Cardiac muscle cell (in vitro differentiated cells and primary cell): ENCODE data around the gene CDCA5. TPM values are rescaled to one million over a fixed set of nuclear protein-coding genes. Genes with fewer than 3 reads are reported as not detected.
A peak's percentile ranks its signal among the peaks of the same experiment; 100 is the strongest.

Source experiments
- DNase-seq, 2 donors: peaks; one replicate each; pipeline versions ENCODE4 v3.0.0 to v3.0.0-alpha.2; 2010 to 2017; ENCODE audit warnings: low read depth in 1 of 2, low spot score in 1 of 2
- H3K27ac ChIP-seq: fragments of 200-600 bp; sonication (generic); 2 replicates; pipeline ENCODE4 v1.5.1; 2016
- H3K27me3 ChIP-seq: fragments of 200-600 bp; sonication (generic); 2 replicates; pipeline ENCODE4 v1.6.0; 2016; ENCODE audit warnings: control low read depth
- H3K36me3 ChIP-seq: fragments of 200-600 bp; sonication (generic); 2 replicates; pipeline ENCODE4 v1.5.1; 2016; ENCODE audit warnings: control low read depth
- H3K4me1 ChIP-seq: fragments of 200-600 bp; sonication (generic); 2 replicates; pipeline ENCODE4 v1.8.1; 2017; ENCODE audit warnings: low read depth, mild to moderate bottlenecking, mixed run types
- H3K4me3 ChIP-seq: fragments of 200-600 bp; sonication (generic); 2 replicates; pipeline ENCODE4 v1.5.1; 2016; ENCODE audit warnings: mild to moderate bottlenecking
- H3K9me3 ChIP-seq: fragments of 200-600 bp; sonication (generic); 2 replicates; pipeline ENCODE4 v1.5.1; 2017; ENCODE audit warnings: low read depth, mild to moderate bottlenecking, control low read depth
- polyA plus RNA-seq: library from polyadenylated mRNA; unstranded; fragments of >200 nt; fragmentation: Nextera tagmentation; extraction: Ambion mirVana; gene quantifications from 2 replicates; pipeline ENCODE4 v1.2.1, GENCODE V29; 2016
- total RNA-seq: library from RNA; depleted of rRNA; stranded (reverse); fragments of >200 nt; gene quantifications from 2 replicates; pipeline ENCODE4 v1.2.3, GENCODE V29; 2016
- TF ChIP-seq, protein P1 (sequence below): IDR thresholded peaks from 2 replicates; pipeline ENCODE4 v1.5.1; 2012; ENCODE audit warnings: low read depth, mild to moderate bottlenecking, low read length

The CDCA5 gene
- total and polyA plus RNA-seq, 2 experiments from 2014 or later, result 14.2 to 18.1 TPM

GRCh38 chr11:65040847-65041622 lies 42.8 kb downstream of the CDCA5 start, which contains the start of gene SAC3D1:
SAC3D1 (plus strand) TSS chr11:65041210; CDS start chr11:65041293, 83 bp downstream.
- TF ChIP-seq, protein P1, sequence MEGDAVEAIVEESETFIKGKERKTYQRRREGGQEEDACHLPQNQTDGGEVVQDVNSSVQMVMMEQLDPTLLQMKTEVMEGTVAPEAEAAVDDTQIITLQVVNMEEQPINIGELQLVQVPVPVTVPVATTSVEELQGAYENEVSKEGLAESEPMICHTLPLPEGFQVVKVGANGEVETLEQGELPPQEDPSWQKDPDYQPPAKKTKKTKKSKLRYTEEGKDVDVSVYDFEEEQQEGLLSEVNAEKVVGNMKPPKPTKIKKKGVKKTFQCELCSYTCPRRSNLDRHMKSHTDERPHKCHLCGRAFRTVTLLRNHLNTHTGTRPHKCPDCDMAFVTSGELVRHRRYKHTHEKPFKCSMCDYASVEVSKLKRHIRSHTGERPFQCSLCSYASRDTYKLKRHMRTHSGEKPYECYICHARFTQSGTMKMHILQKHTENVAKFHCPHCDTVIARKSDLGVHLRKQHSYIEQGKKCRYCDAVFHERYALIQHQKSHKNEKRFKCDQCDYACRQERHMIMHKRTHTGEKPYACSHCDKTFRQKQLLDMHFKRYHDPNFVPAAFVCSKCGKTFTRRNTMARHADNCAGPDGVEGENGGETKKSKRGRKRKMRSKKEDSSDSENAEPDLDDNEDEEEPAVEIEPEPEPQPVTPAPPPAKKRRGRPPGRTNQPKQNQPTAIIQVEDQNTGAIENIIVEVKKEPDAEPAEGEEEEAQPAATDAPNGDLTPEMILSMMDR, result no peak
- DNase-seq, result peak; percentile 95 to 96
- Histone ChIP-seq H3K9me3 (no peaks in the 10 kb centered on the region), H3K36me3 (peaks cover 12% of the 10 kb centered on the region), H3K27ac (peak within 1 kb of the TSS; percentile 80), H3K27me3 (no peaks in the 10 kb centered on the region), H3K4me1 (peaks cover 4% of the 10 kb centered on the region), H3K4me3 (peak within 1 kb of the TSS; percentile 58)

- Histone ChIP-seq H3K36me3 (peaks cover 14% of the 10 kb centered on the region), H3K4me1 (peaks cover 4% of the 10 kb centered on the region), H3K4me3 (peak overlapping the region; percentile 58), H3K27ac (peak overlapping the region; percentile 80), H3K27me3 (no peaks in the 10 kb centered on the region), H3K9me3 (no peaks in the 10 kb centered on the region)
- TF ChIP-seq, protein P1, result no peak
- no peak for DNase-seq
Observed at GRCh38 chr11:65040520-65040846, 43.4 kb downstream of the CDCA5 start.

DNA sequence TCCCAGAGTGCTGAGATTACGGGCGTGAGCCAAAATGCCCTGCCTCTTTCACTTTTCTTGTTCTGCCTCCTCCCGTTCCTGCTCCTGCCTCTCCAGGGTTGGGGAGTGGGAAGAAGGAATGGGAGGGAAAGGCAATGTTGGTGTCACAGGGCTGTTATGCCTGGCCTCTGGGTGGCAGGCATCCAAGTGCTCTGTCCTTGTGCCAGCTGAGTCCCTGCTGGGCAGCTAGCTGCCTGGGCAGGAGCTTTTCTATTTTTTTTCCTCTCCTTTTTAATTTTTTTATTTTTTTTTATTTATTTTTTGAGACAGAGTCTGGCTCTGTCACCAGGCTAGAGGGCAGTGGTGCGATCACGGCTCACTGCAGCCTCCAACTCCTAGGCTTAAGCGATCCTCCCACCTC lies 46.9 kb downstream of the CDCA5 start:
- no peak overlapping the region for H3K27ac ChIP-seq
- no peaks in the 10 kb centered on the region for H3K9me3 ChIP-seq
- no peak overlapping the region for H3K4me3 ChIP-seq
- peaks cover 4% of the 10 kb centered on the region for H3K4me1 ChIP-seq
- no peaks in the 10 kb centered on the region for H3K27me3 ChIP-seq
- TF ChIP-seq, protein P1, result no peak
- no peak for DNase-seq
- H3K36me3 ChIP-seq, result peaks cover 23% of the 10 kb centered on the region

- Histone ChIP-seq H3K36me3 (peaks cover 23% of the 10 kb centered on the region), H3K4me3 (no peak overlapping the region), H3K9me3 (no peaks in the 10 kb centered on the region), H3K4me1 (peaks cover 4% of the 10 kb centered on the region), H3K27me3 (no peaks in the 10 kb centered on the region), H3K27ac (no peak overlapping the region)
- no peak for DNase-seq
- TF ChIP-seq, protein P1, result no peak
Observed at GRCh38 chr11:65035579-65035978, 48.3 kb downstream of the CDCA5 start.

- Histone ChIP-seq H3K4me1 (no peaks in the 10 kb centered on the region), H3K36me3 (peaks cover 19% of the 10 kb centered on the region), H3K27ac (no peak overlapping the region), H3K4me3 (no peak overlapping the region), H3K9me3 (no peaks in the 10 kb centered on the region), H3K27me3 (no peaks in the 10 kb centered on the region)
- TF ChIP-seq, protein P1, result no peak
- no peak for DNase-seq
Observed at GRCh38 chr11:65034423-65034822, 49.4 kb downstream of the CDCA5 start.
